Natural killer cell (primary cell): ENCODE data around the gene PAK2. TPM values are rescaled to one million over a fixed set of nuclear protein-coding genes. Genes with fewer than 3 reads are reported as not detected.
A peak's percentile ranks its signal among the peaks of the same experiment; 100 is the strongest.

Experiments
- ATAC-seq, 3 donors: fragments of 150-1000 bp in 2 of 3; fragments of 200-7000 bp in 1 of 3; cut with Tn5 transposase; 1 replicate in 1 of 3; 2 replicates in 2 of 3; pipeline ENCODE4 v1.10.0; 2021; ENCODE audit warnings: mild to moderate bottlenecking in 2 of 3, moderate library complexity in 2 of 3
- DNase-seq, 2 donors: peaks; one replicate each; pipeline versions ENCODE4 v3.0.0 to v3.0.0-alpha.2; 2013 to 2021; ENCODE audit warnings: mixed read lengths in 1 of 2
- H3K27ac ChIP-seq: one replicate; pipeline ENCODE4 v1.5.1; 2013; ENCODE audit warnings: mild to moderate bottlenecking, low read length
- H3K27me3 ChIP-seq: one replicate; pipeline ENCODE4 v1.6.1; 2013; ENCODE audit warnings: low read length; ENCODE audit not compliant: control insufficient read depth, insufficient read depth
- H3K36me3 ChIP-seq: one replicate; pipeline ENCODE4 v1.6.1; 2013; ENCODE audit warnings: low read length; ENCODE audit not compliant: control insufficient read depth, insufficient read depth
- H3K4me1 ChIP-seq: one replicate; pipeline ENCODE4 v1.6.1; 2013; ENCODE audit warnings: low read length; ENCODE audit not compliant: control insufficient read depth, insufficient read depth
- H3K4me3 ChIP-seq: one replicate; pipeline ENCODE4 v1.5.1; 2013; ENCODE audit warnings: low read length
- H3K9me3 ChIP-seq: one replicate; pipeline ENCODE4 v1.6.1; 2013; ENCODE audit warnings: low read length; ENCODE audit not compliant: control insufficient read depth, insufficient read depth
- H3K27ac Mint-ChIP-seq, 2 donors: one replicate each; pipeline ENCODE4 v1.8.0; 2022; ENCODE audit warnings: mild to moderate bottlenecking in 2 of 2, mixed read lengths in 2 of 2, moderate library complexity in 1 of 2
- H3K27me3 Mint-ChIP-seq, 2 donors: one replicate each; pipeline ENCODE4 v1.8.0; 2022; ENCODE audit warnings: low read depth in 2 of 2, mixed read lengths in 2 of 2
- H3K36me3 Mint-ChIP-seq: one replicate; pipeline ENCODE4 v1.8.0; 2022; ENCODE audit warnings: mixed read lengths
- H3K4me1 Mint-ChIP-seq, 2 donors: one replicate each; pipeline ENCODE4 v1.8.0; 2022; ENCODE audit warnings: mixed read lengths in 2 of 2
- H3K4me3 Mint-ChIP-seq: one replicate; pipeline ENCODE4 v1.8.0; 2022; ENCODE audit warnings: mild to moderate bottlenecking, moderate library complexity, mixed read lengths
- H3K9me3 Mint-ChIP-seq, 2 donors: one replicate each; pipeline ENCODE4 v1.8.0; 2022; ENCODE audit warnings: mixed read lengths in 2 of 2
- WGBS: methylation state at CpG from one replicate; pipeline ENCODE4 v1.1.7; 2013; ENCODE audit warnings: missing lambda C conversion rate; ENCODE audit not compliant: insufficient coverage; 5-methylcytosine and 5-hydroxymethylcytosine counted together
- intact Hi-C: fragments of 100-400 bp; cut with micrococcal nuclease; formaldehyde crosslinking; loops from one replicate; pipeline ENCODE4 v1.14.2; 2022
- total RNA-seq, 4 donors: library from RNA; stranded (reverse); fragments of 120-200 nt in 1 of 4; gene quantifications; one replicate each; pipeline versions ENCODE4 v1.2.3 to v1.2.4, GENCODE V29; 2013 to 2022
- TF ChIP-seq, protein P1 (sequence below): fragments of 200-600 bp; IDR thresholded peaks from one replicate; pipeline ENCODE4 v1.8.0; 2022; ENCODE audit warnings: antibody characterized with exemption

The PAK2 gene
- total RNA-seq, 3 donors from 2014 or later (not counting 1 experiment from before 2014, with no cell fraction given): 64.5 to 68.6 (median 66.4) TPM

DNA sequence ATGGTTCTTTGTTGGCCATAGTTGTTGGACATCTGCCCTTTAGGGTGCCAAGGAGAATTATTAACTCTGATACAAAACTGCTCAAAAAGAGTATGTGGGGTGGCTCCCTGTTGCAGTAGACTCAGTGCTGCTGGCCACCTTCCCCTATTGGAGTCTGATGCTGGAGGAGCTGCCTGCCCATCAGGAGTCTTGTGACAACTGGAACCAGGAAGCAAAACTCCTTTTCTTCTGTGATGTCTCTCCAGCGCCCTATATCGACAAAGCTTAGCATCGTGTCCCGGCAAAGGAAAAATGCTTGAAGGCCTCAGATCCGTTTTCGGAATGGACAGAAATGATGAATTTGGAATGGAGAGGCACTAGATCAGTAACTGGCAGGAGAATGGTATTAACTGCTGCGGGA, 23.5 kb downstream of the PAK2 start:
- no peaks in the 10 kb centered on the region for H3K36me3 ChIP-seq
- Mint-ChIP-seq H3K4me3 (no peak overlapping the region), H3K4me1 (peaks cover 20 to 36% of the 10 kb centered on the region in 2 donors), H3K27ac (peak overlapping the region; percentile 9 to 44), H3K27me3 (no peaks in the 10 kb centered on the region), H3K36me3 (no peaks in the 10 kb centered on the region), H3K9me3 (no peaks in the 10 kb centered on the region)
- over 99% methylated on average over 7 of the region's 7 CpGs for WGBS
- TF ChIP-seq, protein P1, sequence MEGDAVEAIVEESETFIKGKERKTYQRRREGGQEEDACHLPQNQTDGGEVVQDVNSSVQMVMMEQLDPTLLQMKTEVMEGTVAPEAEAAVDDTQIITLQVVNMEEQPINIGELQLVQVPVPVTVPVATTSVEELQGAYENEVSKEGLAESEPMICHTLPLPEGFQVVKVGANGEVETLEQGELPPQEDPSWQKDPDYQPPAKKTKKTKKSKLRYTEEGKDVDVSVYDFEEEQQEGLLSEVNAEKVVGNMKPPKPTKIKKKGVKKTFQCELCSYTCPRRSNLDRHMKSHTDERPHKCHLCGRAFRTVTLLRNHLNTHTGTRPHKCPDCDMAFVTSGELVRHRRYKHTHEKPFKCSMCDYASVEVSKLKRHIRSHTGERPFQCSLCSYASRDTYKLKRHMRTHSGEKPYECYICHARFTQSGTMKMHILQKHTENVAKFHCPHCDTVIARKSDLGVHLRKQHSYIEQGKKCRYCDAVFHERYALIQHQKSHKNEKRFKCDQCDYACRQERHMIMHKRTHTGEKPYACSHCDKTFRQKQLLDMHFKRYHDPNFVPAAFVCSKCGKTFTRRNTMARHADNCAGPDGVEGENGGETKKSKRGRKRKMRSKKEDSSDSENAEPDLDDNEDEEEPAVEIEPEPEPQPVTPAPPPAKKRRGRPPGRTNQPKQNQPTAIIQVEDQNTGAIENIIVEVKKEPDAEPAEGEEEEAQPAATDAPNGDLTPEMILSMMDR: no peak
- no peak overlapping the region for H3K27ac ChIP-seq
- intact Hi-C loops: no loop called here
- H3K9me3 ChIP-seq: no peaks in the 10 kb centered on the region
- H3K27me3 ChIP-seq: no peaks in the 10 kb centered on the region
- no peak overlapping the region for H3K4me3 ChIP-seq
- no peak for ATAC-seq
- peaks cover 5% of the 10 kb centered on the region for H3K4me1 ChIP-seq
- no peak for DNase-seq

DNA sequence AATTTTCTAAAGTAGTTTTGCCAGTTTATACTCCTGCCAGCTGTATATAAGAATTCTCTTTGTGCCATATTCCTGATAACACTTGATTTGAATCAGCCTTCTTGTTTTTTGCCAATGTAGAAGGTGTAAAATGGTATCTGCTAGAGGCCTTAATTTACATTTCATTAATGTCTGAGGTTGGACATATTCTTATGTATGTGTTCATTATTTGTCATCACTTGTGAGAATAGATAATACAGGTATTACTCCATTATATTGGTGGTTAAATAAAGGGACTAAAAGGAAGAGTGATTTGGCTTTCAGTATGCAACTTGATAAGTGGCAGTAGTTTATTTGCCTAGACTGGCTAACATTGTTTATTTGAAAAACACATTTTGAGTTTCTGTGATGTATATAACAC, 25.8 kb downstream of the PAK2 start:
- no peak overlapping the region for H3K27ac ChIP-seq
- Mint-ChIP-seq H3K36me3 (no peaks in the 10 kb centered on the region), H3K9me3 (no peaks in the 10 kb centered on the region), H3K27me3 (no peaks in the 10 kb centered on the region), H3K4me3 (no peak overlapping the region), H3K27ac (no peak overlapping the region), H3K4me1 (peaks cover 4 to 20% of the 10 kb centered on the region in 2 donors)
- ATAC-seq: no peak
- H3K4me1 ChIP-seq: peaks cover 3% of the 10 kb centered on the region
- H3K9me3 ChIP-seq: no peaks in the 10 kb centered on the region
- H3K27me3 ChIP-seq: no peaks in the 10 kb centered on the region
- no peak for DNase-seq
- H3K4me3 ChIP-seq: no peak overlapping the region
- H3K36me3 ChIP-seq: peaks cover 2% of the 10 kb centered on the region
- intact Hi-C loops: no loop called here
- TF ChIP-seq, protein P1: no peak

DNA sequence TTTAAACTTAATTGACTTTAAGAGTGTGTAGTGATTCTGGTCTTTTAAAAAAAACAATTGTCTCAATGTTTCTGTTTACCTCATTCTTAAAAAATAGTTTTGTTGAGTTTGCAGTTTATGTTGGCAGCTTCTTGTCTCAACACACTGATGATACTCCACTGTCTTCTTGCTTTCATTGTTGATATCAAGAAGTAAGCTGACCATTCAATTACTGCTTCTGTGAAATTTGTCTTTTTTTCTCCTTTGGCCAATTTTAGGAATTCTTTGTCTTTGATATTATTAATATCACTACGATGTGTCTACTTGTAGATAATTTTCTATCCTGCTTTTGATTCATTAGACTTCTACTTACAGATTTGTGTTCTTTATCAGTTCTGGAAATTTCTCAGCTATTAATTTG, 31.4 kb downstream of the PAK2 start:
- H3K4me1 Mint-ChIP-seq: peaks cover 45 to 55% of the 10 kb centered on the region in 2 donors
- TF ChIP-seq, protein P1: no peak
- peaks cover 2% of the 10 kb centered on the region for H3K36me3 ChIP-seq
- H3K4me3 Mint-ChIP-seq: no peak overlapping the region
- no peak overlapping the region for H3K27ac ChIP-seq
- H3K36me3 Mint-ChIP-seq: no peaks in the 10 kb centered on the region
- no peaks in the 10 kb centered on the region for H3K9me3 Mint-ChIP-seq
- H3K27ac Mint-ChIP-seq: peak overlapping the region; percentile 59 to 66
- ATAC-seq: no peak
- DNase-seq: no peak
- intact Hi-C loops: no loop called here
- peaks cover 10% of the 10 kb centered on the region for H3K4me1 ChIP-seq
- no peaks in the 10 kb centered on the region for H3K27me3 Mint-ChIP-seq
- no peak overlapping the region for H3K4me3 ChIP-seq
- H3K27me3 ChIP-seq: no peaks in the 10 kb centered on the region
- WGBS: no CpG with 5 or more reads among the region's 1 CpG
- H3K9me3 ChIP-seq: no peaks in the 10 kb centered on the region

DNA sequence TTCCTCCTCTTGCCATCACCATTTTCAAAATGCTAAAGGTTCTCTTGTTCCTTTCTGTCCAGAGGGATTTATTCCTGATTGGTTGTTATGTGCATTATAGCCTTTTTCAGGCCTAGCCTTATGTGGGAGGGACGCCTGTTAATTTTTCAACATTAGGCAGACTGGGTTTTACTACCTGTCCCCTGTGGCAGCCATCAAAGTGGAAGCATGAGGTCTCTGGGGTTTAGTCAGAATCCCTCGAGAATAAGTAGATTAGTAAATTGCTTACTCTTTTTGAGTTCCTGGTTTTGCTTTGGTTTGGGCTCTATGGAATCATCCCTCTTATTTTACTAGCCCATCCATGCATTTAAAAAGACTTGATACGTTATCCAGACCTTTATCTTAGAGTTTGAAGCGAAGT, 32.4 kb downstream of the PAK2 start:
- Mint-ChIP-seq H3K36me3 (no peaks in the 10 kb centered on the region), H3K9me3 (no peaks in the 10 kb centered on the region), H3K4me3 (no peak overlapping the region), H3K27ac (peak overlapping the region; percentile 59 to 66), H3K27me3 (no peaks in the 10 kb centered on the region), H3K4me1 (peaks cover 54 to 56% of the 10 kb centered on the region in 2 donors)
- Histone ChIP-seq H3K27me3 (no peaks in the 10 kb centered on the region), H3K36me3 (peaks cover 2% of the 10 kb centered on the region), H3K4me1 (peaks cover 10% of the 10 kb centered on the region), H3K4me3 (no peak overlapping the region), H3K9me3 (no peaks in the 10 kb centered on the region), H3K27ac (no peak overlapping the region)
- 98% methylated on average over 3 of the region's 4 CpGs for WGBS
- ATAC-seq: no peak
- intact Hi-C loops: no loop called here
- no peak for DNase-seq
- TF ChIP-seq, protein P1: no peak
